Measurements from ENCODE around the gene UTP18. TPM values are rescaled to one million over a fixed set of nuclear protein-coding genes. Genes with fewer than 3 reads are reported as not detected.
"Not testable (repeated sequence)": the region's sequence is repeated elsewhere in the genome, so short reads cannot be mapped to it uniquely, and the experiment has no call there.

Gene UTP18
- total RNA-seq (29.5 TPM), polyA plus RNA-seq (ENCODE audit: insufficient read depth in 1 of 8, insufficient read length in 8 of 8, low replicate concordance in 1 of 8) (10 to 100 TPM; 25.3 to 31.6 (median 27.3) TPM)
- long read RNA-seq, donor 1, transcript UTP18-201 (14 exons, 1,894 nt): major isoform, 5 of 5 reads
- long read RNA-seq, donor 1, partial matches to known transcripts: 0 of 5 reads
- long read RNA-seq, donor 1, other reads (novel, unspliced or antisense): 0 of 5 reads
- long read RNA-seq, donor 2, partial matches to known transcripts: 0 of 1 reads
- long read RNA-seq, donor 2, other reads (novel, unspliced or antisense): 0 of 1 reads
- long read RNA-seq, donor 3, transcript UTP18-201 (14 exons, 1,894 nt): major isoform, 9 of 14 reads
- long read RNA-seq, donor 3, partial matches to known transcripts: 5 of 14 reads
- long read RNA-seq, donor 3, other reads (novel, unspliced or antisense): 0 of 14 reads
- long read RNA-seq, donor 4, transcript UTP18-201 (14 exons, 1,894 nt): major isoform, 5 of 5 reads
- long read RNA-seq, donor 4, partial matches to known transcripts: 0 of 5 reads
- long read RNA-seq, donor 4, other reads (novel, unspliced or antisense): 0 of 5 reads
- long read RNA-seq, donor 5, transcript UTP18-201 (14 exons, 1,894 nt): major isoform, 21 of 21 reads
- long read RNA-seq, donor 5, partial matches to known transcripts: 0 of 21 reads
- long read RNA-seq, donor 5, other reads (novel, unspliced or antisense): 0 of 21 reads
- long read RNA-seq, donor 6, transcript UTP18-201 (14 exons, 1,894 nt): major isoform, 16 of 16 reads
- long read RNA-seq, donor 6, partial matches to known transcripts: 0 of 16 reads
- long read RNA-seq, donor 6, other reads (novel, unspliced or antisense): 0 of 16 reads
- long read RNA-seq, donor 7, transcript UTP18-201 (14 exons, 1,894 nt): major isoform, 11 of 16 reads
- long read RNA-seq, donor 7, partial matches to known transcripts: 5 of 16 reads
- long read RNA-seq, donor 7, other reads (novel, unspliced or antisense): 0 of 16 reads
- long read RNA-seq, donor 8, transcript UTP18-201 (14 exons, 1,894 nt): major isoform, 6 of 6 reads
- long read RNA-seq, donor 8, partial matches to known transcripts: 0 of 6 reads
- long read RNA-seq, donor 8, other reads (novel, unspliced or antisense): 0 of 6 reads
- long read RNA-seq, donor 9, transcript UTP18-201 (14 exons, 1,894 nt): major isoform, 8 of 13 reads
- long read RNA-seq, donor 9, partial matches to known transcripts: 5 of 13 reads
- long read RNA-seq, donor 9, other reads (novel, unspliced or antisense): 0 of 13 reads
- long read RNA-seq, donor 10, transcript UTP18-201 (14 exons, 1,894 nt): major isoform, 9 of 9 reads
- long read RNA-seq, donor 10, partial matches to known transcripts: 0 of 9 reads
- long read RNA-seq, donor 10, other reads (novel, unspliced or antisense): 0 of 9 reads
- long read RNA-seq, donor 11, transcript UTP18-201 (14 exons, 1,894 nt): major isoform, 5 of 5 reads
- long read RNA-seq, donor 11, partial matches to known transcripts: 0 of 5 reads
- long read RNA-seq, donor 11, other reads (novel, unspliced or antisense): 0 of 5 reads

DNA sequence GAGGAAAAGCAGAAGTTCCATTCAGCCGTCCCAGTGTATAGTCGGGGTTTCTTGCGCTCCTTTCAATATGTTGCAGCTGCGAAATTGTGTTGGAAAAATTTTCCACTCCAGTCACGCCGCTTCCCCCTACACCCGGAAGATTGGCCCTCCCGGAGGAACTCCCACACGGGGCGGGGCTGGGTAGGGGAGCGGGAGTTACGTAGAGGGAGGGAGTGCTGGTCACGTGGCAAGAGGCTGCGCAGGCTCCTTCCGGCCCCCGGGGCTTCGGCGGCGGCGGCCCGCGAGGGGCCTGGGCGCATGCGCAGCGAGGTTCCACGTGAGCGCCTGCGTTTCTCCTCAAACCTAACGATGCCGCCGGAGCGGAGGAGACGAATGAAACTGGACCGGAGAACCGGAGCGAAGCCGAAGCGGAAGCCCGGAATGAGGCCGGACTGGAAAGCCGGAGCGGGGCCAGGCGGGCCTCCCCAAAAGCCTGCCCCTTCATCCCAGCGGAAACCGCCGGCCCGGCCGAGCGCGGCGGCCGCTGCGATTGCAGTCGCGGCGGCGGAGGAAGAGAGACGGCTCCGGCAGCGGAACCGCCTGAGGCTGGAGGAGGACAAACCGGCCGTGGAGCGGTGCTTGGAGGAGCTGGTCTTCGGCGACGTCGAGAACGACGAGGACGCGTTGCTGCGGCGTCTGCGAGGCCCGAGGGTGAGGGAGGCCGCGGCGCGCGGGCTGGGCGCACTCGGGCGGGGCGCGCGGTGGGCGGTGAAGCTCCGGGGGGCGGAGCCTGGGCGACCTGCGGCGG is at the start of gene UTP18:
Gene UTP18, plus strand, starts transcription at position 310 of the 787 bp plus-strand sequence. Its CDS starts 39 bp downstream, at position 349.
- Histone ChIP-seq H3K27me3 (ENCODE audit: control insufficient read depth, insufficient read depth, low read length) (no peaks in the 10 kb centered on the region), H3K4me1 (ENCODE audit: control insufficient read depth, insufficient read depth, low read length) (peaks cover 17% of the 10 kb centered on the region), H3K9me3 (replicated peaks; ENCODE audit: control insufficient read depth, low read depth, low read length) (no peaks in the 10 kb centered on the region), H3K27ac (ENCODE audit: low read length) (peak within 1 kb of the TSS; percentile 100), H3K36me3 (ENCODE audit: control insufficient read depth, insufficient read depth, low read length) (peaks cover 12% of the 10 kb centered on the region), H3K4me3 (ENCODE audit: low read length) (peak within 1 kb of the TSS; percentile 91)
- under 1% methylated on average over 85 of the region's 93 CpGs for WGBS (ENCODE audit: insufficient coverage)
- DNase-seq: peak; percentile 99

DNA sequence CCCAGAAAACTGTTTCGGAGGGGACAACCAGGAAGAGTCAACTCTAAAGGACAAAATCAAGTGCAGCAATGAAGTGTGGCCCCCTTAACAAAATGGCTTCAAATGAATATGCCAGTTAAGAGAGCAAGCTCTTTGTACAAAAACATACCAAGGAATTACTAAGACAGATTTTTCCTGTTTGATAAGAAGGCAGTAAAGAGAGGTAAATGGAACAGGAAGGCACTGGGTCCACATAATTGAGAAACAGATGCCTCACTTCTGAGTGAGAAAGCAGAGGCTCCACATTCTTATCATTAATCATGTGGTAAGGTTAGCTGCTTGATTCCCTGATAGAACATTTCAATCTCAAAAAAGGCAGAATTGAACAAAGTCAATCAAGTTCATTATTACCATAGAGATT is 45.4 kb upstream of the UTP18 start:
- H3K27ac ChIP-seq (ENCODE audit: low read length): no peak overlapping the region
- H3K27me3 ChIP-seq (ENCODE audit: control insufficient read depth, insufficient read depth, low read length): no peaks in the 10 kb centered on the region
- peaks cover 30% of the 10 kb centered on the region for H3K36me3 ChIP-seq (ENCODE audit: control insufficient read depth, insufficient read depth, low read length)
- DNase-seq: no peak
- H3K4me3 ChIP-seq (ENCODE audit: low read length): no peak overlapping the region
- no peaks in the 10 kb centered on the region for H3K9me3 ChIP-seq (replicated peaks; ENCODE audit: control insufficient read depth, low read depth, low read length)
- no CpG with 5 or more reads among the region's 1 CpG for WGBS (ENCODE audit: insufficient coverage)
- no peaks in the 10 kb centered on the region for H3K4me1 ChIP-seq (ENCODE audit: control insufficient read depth, insufficient read depth, low read length)

GRCh38 chr17:51217946-51218345 is 42.4 kb upstream of the UTP18 start:
- DNase-seq: no peak
- H3K36me3 ChIP-seq (ENCODE audit: control insufficient read depth, insufficient read depth, low read length): peaks cover 28% of the 10 kb centered on the region
- no CpG with 5 or more reads among the region's 1 CpG for WGBS (ENCODE audit: insufficient coverage)

DNA sequence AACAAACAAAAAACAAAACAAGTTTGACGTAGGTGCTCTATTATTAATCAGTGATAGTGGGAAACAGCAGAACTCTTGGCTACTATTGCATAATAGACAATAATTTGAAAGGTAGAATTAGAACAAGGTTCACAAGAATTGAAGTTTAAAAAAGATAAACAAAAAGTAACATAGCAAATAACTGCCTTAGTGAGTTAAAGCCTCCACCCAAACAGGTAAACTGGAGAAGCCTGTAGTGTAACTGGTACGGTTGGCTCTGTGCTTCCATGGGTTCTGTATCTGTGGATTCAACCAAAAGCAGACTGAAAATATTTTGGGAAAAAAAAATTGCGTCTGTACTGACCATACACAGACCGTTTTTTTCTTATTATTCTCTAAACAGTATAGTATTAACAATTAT is 39.0 kb upstream of the UTP18 start:
- peaks cover 27% of the 10 kb centered on the region for H3K36me3 ChIP-seq (ENCODE audit: control insufficient read depth, insufficient read depth, low read length)
- WGBS (ENCODE audit: insufficient coverage): no CpG with 5 or more reads among the region's 4 CpGs
- no peaks in the 10 kb centered on the region for H3K4me1 ChIP-seq (ENCODE audit: control insufficient read depth, insufficient read depth, low read length)
- no peak for DNase-seq
- H3K27ac ChIP-seq (ENCODE audit: low read length): no peak overlapping the region
- H3K9me3 ChIP-seq (replicated peaks; ENCODE audit: control insufficient read depth, low read depth, low read length): no peaks in the 10 kb centered on the region
- no peak overlapping the region for H3K4me3 ChIP-seq (ENCODE audit: low read length)
- no peaks in the 10 kb centered on the region for H3K27me3 ChIP-seq (ENCODE audit: control insufficient read depth, insufficient read depth, low read length)

More at GRCh38 chr17:51217946-51218345, 42.4 kb upstream of the UTP18 start:
- no peaks in the 10 kb centered on the region for H3K4me1 ChIP-seq (ENCODE audit: control insufficient read depth, insufficient read depth, low read length)
- H3K27me3 ChIP-seq (ENCODE audit: control insufficient read depth, insufficient read depth, low read length): no peaks in the 10 kb centered on the region
- no peaks in the 10 kb centered on the region for H3K9me3 ChIP-seq (replicated peaks; ENCODE audit: control insufficient read depth, low read depth, low read length)
- H3K4me3 ChIP-seq (ENCODE audit: low read length): no peak overlapping the region
- H3K27ac ChIP-seq (ENCODE audit: low read length): no peak overlapping the region

- whole genome bisulfite sequencing (ENCODE audit: insufficient coverage): 100% methylated on average over 1 of the region's 10 CpGs
- Histone ChIP-seq H3K4me3 (ENCODE audit: low read length) (no peak overlapping the region), H3K27ac (ENCODE audit: low read length) (peak overlapping the region; percentile 31)
These were observed 35.7 kb upstream of the UTP18 start for GRCh38 chr17:51224402-51225262.

DNA sequence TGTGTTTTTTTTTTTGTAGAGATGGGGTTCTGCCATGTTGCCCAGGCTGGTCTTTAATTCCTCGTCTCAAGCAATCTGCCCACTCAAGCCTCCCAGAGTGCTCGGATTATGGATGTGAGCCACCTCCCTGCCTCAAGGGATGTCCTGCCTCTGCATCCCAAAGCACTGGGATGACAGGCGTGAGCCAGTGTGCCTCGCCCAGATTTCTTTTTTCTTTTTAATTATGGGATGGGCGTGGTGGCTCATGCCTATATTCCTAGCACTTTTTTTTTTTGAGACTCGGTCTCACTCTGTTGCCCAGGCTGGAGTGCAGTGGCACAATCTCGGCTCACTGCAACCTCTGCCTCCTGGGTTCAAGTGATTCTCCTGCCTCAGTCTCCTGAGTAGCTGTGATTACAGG is 34.8 kb upstream of the UTP18 start:
- not testable (repeated sequence) for H3K9me3 ChIP-seq (replicated peaks; ENCODE audit: control insufficient read depth, low read depth, low read length); H3K27ac ChIP-seq (ENCODE audit: low read length); H3K4me3 ChIP-seq (ENCODE audit: low read length); H3K27me3 ChIP-seq (ENCODE audit: control insufficient read depth, insufficient read depth, low read length); DNase-seq; H3K4me1 ChIP-seq (ENCODE audit: control insufficient read depth, insufficient read depth, low read length)
- WGBS (ENCODE audit: insufficient coverage): 89% methylated on average over 6 of the region's 7 CpGs
- H3K36me3 ChIP-seq (ENCODE audit: control insufficient read depth, insufficient read depth, low read length): peaks cover 12% of the 10 kb centered on the region

More at GRCh38 chr17:51224402-51225262, 35.7 kb upstream of the UTP18 start:
- DNase-seq: peak; percentile 7
- Histone ChIP-seq H3K27me3 (ENCODE audit: control insufficient read depth, insufficient read depth, low read length) (no peaks in the 10 kb centered on the region), H3K36me3 (ENCODE audit: control insufficient read depth, insufficient read depth, low read length) (peaks cover 16% of the 10 kb centered on the region), H3K9me3 (replicated peaks; ENCODE audit: control insufficient read depth, low read depth, low read length) (no peaks in the 10 kb centered on the region), H3K4me1 (ENCODE audit: control insufficient read depth, insufficient read depth, low read length) (no peaks in the 10 kb centered on the region)

GRCh38 chr17:51228161-51228560 is 32.2 kb upstream of the UTP18 start:
- H3K27ac ChIP-seq (ENCODE audit: low read length): no peak overlapping the region
- no peak for DNase-seq
- WGBS (ENCODE audit: insufficient coverage): no CpG with 5 or more reads among the region's 4 CpGs

DNA sequence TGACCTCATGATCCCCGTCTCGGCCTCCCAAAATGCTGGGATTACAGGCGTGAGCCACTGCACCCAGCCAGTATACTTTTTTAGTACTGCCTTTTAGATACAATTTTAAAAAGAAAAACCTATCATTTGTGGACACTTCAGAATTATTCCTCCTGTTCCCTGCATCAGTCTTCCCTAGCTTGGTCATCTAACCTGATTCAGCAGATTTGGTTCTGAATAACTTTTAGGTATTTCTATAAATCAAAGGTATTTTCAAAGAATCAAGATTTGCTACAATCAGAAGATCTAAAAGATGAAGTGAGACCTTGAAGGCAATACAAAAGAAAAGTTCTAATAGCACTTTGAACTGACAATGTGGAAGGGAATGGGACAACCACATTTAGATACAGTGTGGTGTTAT is 30.5 kb upstream of the UTP18 start:
- 88% methylated on average over 1 of the region's 3 CpGs for WGBS (ENCODE audit: insufficient coverage)

More at GRCh38 chr17:51228161-51228560, 32.2 kb upstream of the UTP18 start:
- Histone ChIP-seq H3K9me3 (replicated peaks; ENCODE audit: control insufficient read depth, low read depth, low read length) (no peaks in the 10 kb centered on the region), H3K36me3 (ENCODE audit: control insufficient read depth, insufficient read depth, low read length) (peaks cover 10% of the 10 kb centered on the region), H3K27me3 (ENCODE audit: control insufficient read depth, insufficient read depth, low read length) (no peaks in the 10 kb centered on the region), H3K4me3 (ENCODE audit: low read length) (no peak overlapping the region), H3K4me1 (ENCODE audit: control insufficient read depth, insufficient read depth, low read length) (no peaks in the 10 kb centered on the region)

More for the DNA sequence above, 30.5 kb upstream of the UTP18 start:
- no peak for DNase-seq
- no peak overlapping the region for H3K27ac ChIP-seq (ENCODE audit: low read length)
- no peaks in the 10 kb centered on the region for H3K9me3 ChIP-seq (replicated peaks; ENCODE audit: control insufficient read depth, low read depth, low read length)
- H3K4me1 ChIP-seq (ENCODE audit: control insufficient read depth, insufficient read depth, low read length): no peaks in the 10 kb centered on the region
- H3K36me3 ChIP-seq (ENCODE audit: control insufficient read depth, insufficient read depth, low read length): peaks cover 3% of the 10 kb centered on the region
- no peak overlapping the region for H3K4me3 ChIP-seq (ENCODE audit: low read length)
- no peaks in the 10 kb centered on the region for H3K27me3 ChIP-seq (ENCODE audit: control insufficient read depth, insufficient read depth, low read length)

Data from muscle of leg (tissue), 16 donors.